Measurements from ENCODE around the gene INSR. TPM values are rescaled to one million over a fixed set of nuclear protein-coding genes. Genes with fewer than 3 reads are reported as not detected.

The INSR gene
- total and polyA plus RNA-seq, 5 donors from 2014 or later, result 0.02 to 0.44 (median 0.10) TPM; not detected in 2

DNA sequence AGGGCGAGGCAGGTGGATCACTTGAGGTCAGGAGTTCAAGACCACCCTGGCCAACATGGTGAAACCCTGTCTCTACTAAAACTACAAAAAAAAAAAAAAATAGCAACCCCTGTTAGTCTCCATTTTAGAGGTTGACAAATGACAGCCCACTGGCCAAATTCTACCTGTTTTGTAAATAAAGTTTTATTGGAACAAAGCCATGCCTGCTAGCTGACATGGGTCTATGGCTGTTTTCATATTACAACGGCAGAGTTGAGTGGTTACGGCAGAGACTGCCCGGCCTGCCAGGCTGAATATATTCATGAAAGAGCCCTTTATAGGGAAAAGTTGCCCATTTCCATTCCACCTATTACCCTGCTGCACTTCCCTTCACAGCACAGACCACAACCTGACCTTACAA, 121.4 kb downstream of the INSR start:
- H3K4me1 ChIP-seq (ENCODE audit: control insufficient read depth, insufficient read depth, low read length, poor library complexity, severe bottlenecking), result no peaks in the 10 kb centered on the region
- no peak overlapping the region for H3K27ac ChIP-seq (ENCODE audit: insufficient read depth, low read length, poor library complexity, severe bottlenecking)
- Mint-ChIP-seq H3K9me3 (peaks cover 0 to 9% (median 0%) of the 10 kb centered on the region in 7 donors), H3K4me1 (no peaks in the 10 kb centered on the region), H3K27ac (no peak overlapping the region), H3K4me3 (no peak overlapping the region), H3K27me3 (no peaks in the 10 kb centered on the region), H3K36me3 (no peaks in the 10 kb centered on the region)
- H3K36me3 ChIP-seq (ENCODE audit: control insufficient read depth, insufficient read depth, low read length), result no peaks in the 10 kb centered on the region
- H3K9me3 ChIP-seq (ENCODE audit: control insufficient read depth in 2 of 2, low read length in 2 of 2), result no peaks in the 10 kb centered on the region
- no peak overlapping the region for H3K4me3 ChIP-seq (ENCODE audit: low read depth, low read length)
- ATAC-seq (ENCODE audit: low read depth in 2 of 2), result no peak
- no peak for DNase-seq
- no peaks in the 10 kb centered on the region for H3K27me3 ChIP-seq (ENCODE audit: control insufficient read depth, insufficient read depth, low read length)

DNA sequence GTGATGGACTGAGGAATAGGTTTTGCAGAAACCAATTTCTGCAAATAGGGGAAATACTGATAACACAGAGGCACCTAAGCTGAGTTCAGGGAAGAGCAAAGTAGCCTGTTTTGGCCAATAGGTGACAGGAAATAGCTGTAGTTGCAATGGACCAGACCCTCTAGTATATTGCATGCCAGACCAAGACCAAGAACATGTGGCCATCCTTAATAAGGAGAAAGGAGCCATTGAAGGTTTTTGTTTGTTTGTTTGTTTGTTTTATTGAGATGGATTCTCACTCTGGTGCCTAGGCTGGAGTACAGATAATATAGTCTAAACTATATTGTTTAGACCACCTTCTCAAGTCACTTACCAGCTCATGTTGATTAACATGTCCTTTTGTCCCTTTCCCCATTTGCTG, 123.2 kb downstream of the INSR start:
- Mint-ChIP-seq H3K4me1 (no peaks in the 10 kb centered on the region), H3K9me3 (peaks cover 0 to 9% (median 0%) of the 10 kb centered on the region in 7 donors), H3K4me3 (no peak overlapping the region), H3K27me3 (no peaks in the 10 kb centered on the region), H3K36me3 (no peaks in the 10 kb centered on the region), H3K27ac (no peak overlapping the region)
- H3K27me3 ChIP-seq (ENCODE audit: control insufficient read depth, insufficient read depth, low read length), result no peaks in the 10 kb centered on the region
- ATAC-seq (ENCODE audit: low read depth in 2 of 2) (no peak), DNase-seq (no peak)
- no peaks in the 10 kb centered on the region for H3K4me1 ChIP-seq (ENCODE audit: control insufficient read depth, insufficient read depth, low read length, poor library complexity, severe bottlenecking)
- no peaks in the 10 kb centered on the region for H3K9me3 ChIP-seq (ENCODE audit: control insufficient read depth in 2 of 2, low read length in 2 of 2)
- H3K4me3 ChIP-seq (ENCODE audit: low read depth, low read length), result no peak overlapping the region
- H3K36me3 ChIP-seq (ENCODE audit: control insufficient read depth, insufficient read depth, low read length), result no peaks in the 10 kb centered on the region
- no peak overlapping the region for H3K27ac ChIP-seq (ENCODE audit: insufficient read depth, low read length, poor library complexity, severe bottlenecking)

DNA sequence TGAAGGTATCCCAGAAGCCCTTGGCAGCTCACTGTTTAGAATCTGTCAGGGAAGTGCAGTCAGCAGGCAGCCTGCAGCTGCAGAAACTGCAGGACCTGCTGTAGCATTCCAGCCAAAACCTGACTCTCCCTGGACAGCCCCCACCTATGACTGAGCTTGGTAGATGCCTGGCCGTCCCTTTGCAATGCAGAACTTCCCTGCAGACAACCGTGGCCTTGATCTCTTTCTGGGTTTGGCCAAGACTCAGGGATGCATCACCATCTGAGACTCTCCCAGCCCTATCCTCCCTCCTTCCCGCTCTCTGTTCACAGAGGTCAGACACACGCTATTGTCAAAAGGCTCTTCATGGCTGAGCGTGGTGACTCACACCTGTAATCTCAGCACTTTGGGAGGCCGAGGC, 125.3 kb downstream of the INSR start:
- no peak overlapping the region for H3K4me3 ChIP-seq (ENCODE audit: low read depth, low read length)
- no peaks in the 10 kb centered on the region for H3K9me3 ChIP-seq (ENCODE audit: control insufficient read depth in 2 of 2, low read length in 2 of 2)
- ATAC-seq (ENCODE audit: low read depth in 2 of 2), result no peak
- H3K4me1 ChIP-seq (ENCODE audit: control insufficient read depth, insufficient read depth, low read length, poor library complexity, severe bottlenecking), result no peaks in the 10 kb centered on the region
- H3K27ac Mint-ChIP-seq, result no peak overlapping the region
- H3K27me3 ChIP-seq (ENCODE audit: control insufficient read depth, insufficient read depth, low read length), result no peaks in the 10 kb centered on the region
- no peak for DNase-seq
- H3K36me3 Mint-ChIP-seq, result no peaks in the 10 kb centered on the region
- no peaks in the 10 kb centered on the region for H3K4me1 Mint-ChIP-seq
- peaks cover 0 to 9% (median 0%) of the 10 kb centered on the region in 7 donors for H3K9me3 Mint-ChIP-seq
- H3K27me3 Mint-ChIP-seq, result no peaks in the 10 kb centered on the region
- no peak overlapping the region for H3K4me3 Mint-ChIP-seq
- H3K36me3 ChIP-seq (ENCODE audit: control insufficient read depth, insufficient read depth, low read length), result no peaks in the 10 kb centered on the region
- no peak overlapping the region for H3K27ac ChIP-seq (ENCODE audit: insufficient read depth, low read length, poor library complexity, severe bottlenecking)

GRCh38 chr19:7161292-7161691, 132.9 kb downstream of the INSR start:
- H3K27me3 ChIP-seq (ENCODE audit: control insufficient read depth, insufficient read depth, low read length), result no peaks in the 10 kb centered on the region
- Mint-ChIP-seq H3K4me3 (no peak overlapping the region), H3K27me3 (no peaks in the 10 kb centered on the region), H3K36me3 (no peaks in the 10 kb centered on the region), H3K4me1 (no peaks in the 10 kb centered on the region), H3K27ac (no peak overlapping the region), H3K9me3 (peaks cover 0 to 1% (median 0%) of the 10 kb centered on the region in 7 donors)
- no peaks in the 10 kb centered on the region for H3K4me1 ChIP-seq (ENCODE audit: control insufficient read depth, insufficient read depth, low read length, poor library complexity, severe bottlenecking)
- ATAC-seq (ENCODE audit: low read depth in 2 of 2), result no peak
- no peaks in the 10 kb centered on the region for H3K9me3 ChIP-seq (ENCODE audit: control insufficient read depth in 2 of 2, low read length in 2 of 2)
- DNase-seq, result no peak
- no peak overlapping the region for H3K4me3 ChIP-seq (ENCODE audit: low read depth, low read length)
- H3K36me3 ChIP-seq (ENCODE audit: control insufficient read depth, insufficient read depth, low read length), result no peaks in the 10 kb centered on the region
- no peak overlapping the region for H3K27ac ChIP-seq (ENCODE audit: insufficient read depth, low read length, poor library complexity, severe bottlenecking)

DNA sequence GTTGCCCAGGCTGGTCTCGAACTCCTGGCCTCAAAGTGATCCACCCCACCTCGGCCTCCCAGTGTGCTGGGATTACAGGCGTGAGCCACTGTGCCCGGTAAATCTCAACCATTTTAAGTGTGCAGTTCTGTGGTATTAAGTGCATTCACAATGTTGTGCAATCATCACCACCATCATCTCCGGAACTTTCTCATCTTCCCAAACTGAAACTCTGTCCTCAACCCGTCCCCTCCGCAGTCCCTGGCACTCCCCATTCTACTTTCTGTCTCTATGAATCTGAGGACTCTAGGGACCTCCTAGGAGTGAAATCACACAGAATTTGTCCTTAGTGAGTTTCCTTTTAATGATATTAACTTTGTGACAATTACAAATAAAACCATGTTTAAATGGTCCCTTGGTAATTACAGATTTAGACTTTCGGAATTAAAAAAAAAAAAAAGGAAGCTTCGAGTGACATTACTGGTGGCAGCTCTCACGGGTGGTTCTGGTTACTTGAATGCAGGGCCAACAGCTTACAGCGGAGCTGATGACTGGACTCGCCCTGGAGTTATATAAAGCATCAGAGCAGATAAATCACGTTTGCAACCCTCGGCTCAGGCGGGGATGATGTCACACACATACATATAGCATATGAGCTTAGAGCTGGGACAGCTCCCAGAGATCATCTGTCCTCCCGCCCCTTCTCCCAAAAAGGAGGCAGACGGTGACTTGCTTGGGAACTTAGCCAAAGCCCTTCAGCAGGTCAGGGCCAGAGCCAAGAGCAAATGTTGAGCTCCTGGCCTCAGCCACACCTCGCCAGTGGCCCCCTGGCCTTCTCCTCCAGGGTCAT, 134.9 kb downstream of the INSR start:
- no peaks in the 10 kb centered on the region for H3K4me1 ChIP-seq (ENCODE audit: control insufficient read depth, insufficient read depth, low read length, poor library complexity, severe bottlenecking)
- DNase-seq, result no peak
- H3K36me3 Mint-ChIP-seq, result no peaks in the 10 kb centered on the region
- no peaks in the 10 kb centered on the region for H3K9me3 ChIP-seq (ENCODE audit: control insufficient read depth in 2 of 2, low read length in 2 of 2)
- no peaks in the 10 kb centered on the region for H3K27me3 Mint-ChIP-seq
- no peaks in the 10 kb centered on the region for H3K4me1 Mint-ChIP-seq
- H3K27ac Mint-ChIP-seq, result no peak overlapping the region
- no peaks in the 10 kb centered on the region for H3K27me3 ChIP-seq (ENCODE audit: control insufficient read depth, insufficient read depth, low read length)
- H3K4me3 ChIP-seq (ENCODE audit: low read depth, low read length), result no peak overlapping the region
- no peak for ATAC-seq (ENCODE audit: low read depth in 2 of 2)
- no peaks in the 10 kb centered on the region for H3K9me3 Mint-ChIP-seq
- H3K4me3 Mint-ChIP-seq, result no peak overlapping the region
- H3K27ac ChIP-seq (ENCODE audit: insufficient read depth, low read length, poor library complexity, severe bottlenecking), result no peak overlapping the region
- H3K36me3 ChIP-seq (ENCODE audit: control insufficient read depth, insufficient read depth, low read length), result no peaks in the 10 kb centered on the region

DNA sequence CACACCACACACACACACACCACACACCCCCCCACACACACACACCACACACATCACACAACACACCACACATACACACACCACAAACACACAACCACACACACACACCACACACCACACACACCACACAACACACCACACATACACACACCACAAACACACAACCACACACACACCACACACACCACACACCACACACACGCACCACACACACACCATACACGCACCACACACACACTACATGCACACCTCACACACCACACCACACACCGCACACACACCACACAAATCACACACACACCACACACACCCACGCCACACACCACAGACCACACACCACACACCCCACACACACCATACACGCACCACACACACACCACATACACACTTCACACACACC, 141.2 kb downstream of the INSR start:
- no peaks in the 10 kb centered on the region for H3K27me3 Mint-ChIP-seq
- H3K9me3 ChIP-seq (ENCODE audit: control insufficient read depth in 2 of 2, low read length in 2 of 2), result no peaks in the 10 kb centered on the region
- no peaks in the 10 kb centered on the region for H3K27me3 ChIP-seq (ENCODE audit: control insufficient read depth, insufficient read depth, low read length)
- DNase-seq, result no peak
- no peaks in the 10 kb centered on the region for H3K36me3 Mint-ChIP-seq
- H3K27ac Mint-ChIP-seq, result no peak overlapping the region
- H3K4me3 Mint-ChIP-seq, result no peak overlapping the region
- no peak overlapping the region for H3K27ac ChIP-seq (ENCODE audit: insufficient read depth, low read length, poor library complexity, severe bottlenecking)
- no peak overlapping the region for H3K4me3 ChIP-seq (ENCODE audit: low read depth, low read length)
- H3K4me1 Mint-ChIP-seq, result peaks cover 0 to 2% (median 0%) of the 10 kb centered on the region in 4 donors
- no peaks in the 10 kb centered on the region for H3K4me1 ChIP-seq (ENCODE audit: control insufficient read depth, insufficient read depth, low read length, poor library complexity, severe bottlenecking)
- no peak for ATAC-seq (ENCODE audit: low read depth in 2 of 2)
- no peaks in the 10 kb centered on the region for H3K36me3 ChIP-seq (ENCODE audit: control insufficient read depth, insufficient read depth, low read length)
- H3K9me3 Mint-ChIP-seq, result no peaks in the 10 kb centered on the region

GRCh38 chr19:7152568-7152967, 141.6 kb downstream of the INSR start:
- no peaks in the 10 kb centered on the region for H3K27me3 ChIP-seq (ENCODE audit: control insufficient read depth, insufficient read depth, low read length)
- no peak overlapping the region for H3K27ac ChIP-seq (ENCODE audit: insufficient read depth, low read length, poor library complexity, severe bottlenecking)
- no peak for DNase-seq
- H3K4me3 Mint-ChIP-seq, result no peak overlapping the region
- no peaks in the 10 kb centered on the region for H3K9me3 Mint-ChIP-seq
- peak overlapping the region in 2 of 3 donors; percentile 33 to 67 for H3K27ac Mint-ChIP-seq
- no peaks in the 10 kb centered on the region for H3K9me3 ChIP-seq (ENCODE audit: control insufficient read depth in 2 of 2, low read length in 2 of 2)
- no peak for ATAC-seq (ENCODE audit: low read depth in 2 of 2)
- H3K27me3 Mint-ChIP-seq, result no peaks in the 10 kb centered on the region
- no peaks in the 10 kb centered on the region for H3K36me3 ChIP-seq (ENCODE audit: control insufficient read depth, insufficient read depth, low read length)
- H3K4me3 ChIP-seq (ENCODE audit: low read depth, low read length), result no peak overlapping the region
- H3K4me1 ChIP-seq (ENCODE audit: control insufficient read depth, insufficient read depth, low read length, poor library complexity, severe bottlenecking), result no peaks in the 10 kb centered on the region
- H3K4me1 Mint-ChIP-seq, result peaks cover 0 to 2% (median 0%) of the 10 kb centered on the region in 4 donors
- H3K36me3 Mint-ChIP-seq, result no peaks in the 10 kb centered on the region
